Neural cell (in vitro differentiated cells): ENCODE data around the gene SPECC1L.

Experiments
- CTCF ChIP-seq: fragments of 450-650 bp; IDR thresholded peaks from 2 replicates; pipeline ENCODE4 v1.5.1; 2014; ENCODE audit warnings: antibody characterized with exemption, mild to moderate bottlenecking, moderate library complexity; ENCODE audit not compliant: poor library complexity, severe bottlenecking
- POLR2AphosphoS5 ChIP-seq: IDR thresholded peaks from 2 replicates; pipeline ENCODE4 v1.6.1; 2012
- RAD21 ChIP-seq: fragments of 450-650 bp; conservative IDR thresholded peaks from 2 replicates; pipeline ENCODE4 v1.6.1; 2014; ENCODE audit warnings: antibody characterized with exemption, mild to moderate bottlenecking, moderate library complexity

GRCh38 chr22:24233235-24233634 is 37.4 kb upstream of the SPECC1L start:
- TF ChIP-seq RAD21: no peak
- no peak for TF ChIP-seq POLR2AphosphoS5
- no peak for TF ChIP-seq CTCF
